Bronchial epithelial cell (primary cell): ENCODE data around the gene SLC43A3. TPM values are rescaled to one million over a fixed set of nuclear protein-coding genes. Genes with fewer than 3 reads are reported as not detected.
"Not testable (repeated sequence)": the region's sequence is repeated elsewhere in the genome, so short reads cannot be mapped to it uniquely, and the experiment has no call there.

Experiments used
- DNase-seq: peaks from one replicate; pipeline ENCODE4 v3.0.0-alpha.2; 2010; ENCODE audit warnings: low read depth
- FAIRE-seq: peaks from 2 replicates; lab custom pipeline; 2011; peaks lifted over from hg19 to GRCh38; lab: Jason Lieb, UNC
- H3K27me3 ChIP-seq: 2 replicates; pipeline ENCODE4 v1.5.1; 2011; ENCODE audit warnings: low read length; ENCODE audit not compliant: control insufficient read depth, insufficient read depth
- H3K36me3 ChIP-seq: 2 replicates; pipeline ENCODE4 v1.5.1; 2011; ENCODE audit warnings: low read length; ENCODE audit not compliant: control insufficient read depth, insufficient read depth
- H3K4me3 ChIP-seq: 2 replicates; pipeline ENCODE4 v1.5.1; 2011; ENCODE audit warnings: mild to moderate bottlenecking, low read depth, low read length, control low read depth
- total RNA-seq: library from RNA; depleted of rRNA; stranded (reverse); fragments of >200 nt; gene quantifications from 2 replicates; pipeline ENCODE4 v1.2.1, GENCODE V29; 2014
- TF ChIP-seq, protein P1 (sequence below): IDR thresholded peaks from 2 replicates; pipeline ENCODE4 v1.5.1; 2011; ENCODE audit warnings: mild to moderate bottlenecking, moderate library complexity, low read length, control low read depth, inconsistent platforms; ENCODE audit not compliant: insufficient read depth, severe bottlenecking

SLC43A3 gene
- total RNA-seq, 1 donor from 2014 or later = 1.8 TPM

- H3K4me3 ChIP-seq = no peak overlapping the region
- TF ChIP-seq, protein P1, sequence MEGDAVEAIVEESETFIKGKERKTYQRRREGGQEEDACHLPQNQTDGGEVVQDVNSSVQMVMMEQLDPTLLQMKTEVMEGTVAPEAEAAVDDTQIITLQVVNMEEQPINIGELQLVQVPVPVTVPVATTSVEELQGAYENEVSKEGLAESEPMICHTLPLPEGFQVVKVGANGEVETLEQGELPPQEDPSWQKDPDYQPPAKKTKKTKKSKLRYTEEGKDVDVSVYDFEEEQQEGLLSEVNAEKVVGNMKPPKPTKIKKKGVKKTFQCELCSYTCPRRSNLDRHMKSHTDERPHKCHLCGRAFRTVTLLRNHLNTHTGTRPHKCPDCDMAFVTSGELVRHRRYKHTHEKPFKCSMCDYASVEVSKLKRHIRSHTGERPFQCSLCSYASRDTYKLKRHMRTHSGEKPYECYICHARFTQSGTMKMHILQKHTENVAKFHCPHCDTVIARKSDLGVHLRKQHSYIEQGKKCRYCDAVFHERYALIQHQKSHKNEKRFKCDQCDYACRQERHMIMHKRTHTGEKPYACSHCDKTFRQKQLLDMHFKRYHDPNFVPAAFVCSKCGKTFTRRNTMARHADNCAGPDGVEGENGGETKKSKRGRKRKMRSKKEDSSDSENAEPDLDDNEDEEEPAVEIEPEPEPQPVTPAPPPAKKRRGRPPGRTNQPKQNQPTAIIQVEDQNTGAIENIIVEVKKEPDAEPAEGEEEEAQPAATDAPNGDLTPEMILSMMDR = no peak
- FAIRE-seq (no peak), DNase-seq (peak; percentile 20)
- H3K36me3 ChIP-seq = peaks cover 3% of the 10 kb centered on the region
- H3K27me3 ChIP-seq = no peaks in the 10 kb centered on the region
These were observed 20.5 kb downstream of the SLC43A3 start for GRCh38 chr11:57406337-57406904.

DNA sequence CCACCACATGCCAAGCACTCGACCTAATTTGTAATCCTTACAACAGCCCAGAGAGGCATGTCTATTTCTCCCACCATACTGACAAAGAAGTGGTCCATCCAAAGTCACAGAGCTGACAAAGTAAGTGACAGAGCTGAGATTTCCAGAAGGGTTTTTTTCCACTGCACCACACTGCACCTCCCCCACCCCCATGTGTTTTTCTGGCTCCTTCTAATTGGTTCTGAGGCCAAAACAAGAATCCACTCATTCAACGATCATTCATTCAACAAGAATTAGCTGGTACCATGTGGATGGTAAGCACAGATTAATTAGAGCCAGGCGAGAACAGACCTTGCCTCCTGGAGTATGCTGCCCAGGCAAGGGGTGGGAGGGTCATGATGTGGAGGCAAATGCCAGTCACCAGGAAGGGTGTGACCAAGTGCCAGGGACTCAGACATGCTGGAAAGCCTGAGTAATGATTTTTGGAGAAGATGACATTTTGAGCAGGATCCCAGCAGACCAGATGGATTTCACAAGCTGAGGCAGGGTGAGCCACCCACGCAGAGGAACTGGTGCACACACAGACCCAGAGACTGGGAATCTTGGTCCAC is 21.6 kb downstream of the SLC43A3 start:
- no peaks in the 10 kb centered on the region for H3K27me3 ChIP-seq
- H3K36me3 ChIP-seq = peaks cover 3% of the 10 kb centered on the region
- H3K4me3 ChIP-seq = no peak overlapping the region
- FAIRE-seq (peak; percentile 58), DNase-seq (peak; percentile 32)
- TF ChIP-seq, protein P1 = no peak

- no peak for FAIRE-seq
- Histone ChIP-seq H3K36me3 (peaks cover 1% of the 10 kb centered on the region), H3K27me3 (no peaks in the 10 kb centered on the region), H3K4me3 (no peak overlapping the region)
- DNase-seq = no peak
- TF ChIP-seq, protein P1 = no peak
These were observed 23.1 kb downstream of the SLC43A3 start for GRCh38 chr11:57403802-57404147.

DNA sequence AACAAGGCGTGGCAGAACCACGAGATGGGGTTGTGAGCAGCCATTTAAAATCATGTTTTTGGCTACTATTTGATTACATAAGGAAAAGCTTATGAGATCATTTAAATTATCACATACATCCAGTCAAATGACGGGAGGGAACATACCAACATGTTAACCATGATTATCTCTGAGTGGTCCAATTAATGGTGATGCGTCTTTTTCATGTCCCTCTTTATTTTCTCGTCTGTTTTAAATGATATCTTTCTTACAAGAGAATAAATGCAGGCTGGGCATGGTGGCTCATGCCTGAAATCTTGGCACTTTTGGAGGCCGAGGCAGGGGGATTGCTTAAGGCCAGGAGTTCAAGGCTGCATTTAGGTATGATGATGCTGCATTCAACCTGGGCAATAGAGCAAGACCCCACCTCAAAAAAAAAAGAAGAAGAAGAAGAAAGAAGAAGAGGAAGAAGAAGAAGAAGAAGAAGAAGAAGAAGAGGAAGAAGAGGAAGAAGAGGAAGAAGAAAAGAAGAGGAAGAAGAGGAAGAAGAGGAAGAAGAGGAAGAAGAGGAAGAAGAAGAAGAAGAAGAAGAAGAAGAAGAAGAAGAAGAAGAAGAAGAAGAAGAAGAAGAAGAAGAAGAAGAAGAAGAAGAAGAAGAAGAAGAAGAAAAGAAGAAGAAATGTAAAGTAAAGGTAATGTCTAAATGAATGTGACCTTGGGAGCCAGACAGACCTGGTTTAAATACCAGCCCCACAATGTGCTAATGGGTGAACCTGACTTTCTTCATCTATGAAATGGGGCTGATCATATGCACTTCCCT is 23.7 kb downstream of the SLC43A3 start:
- FAIRE-seq, DNase-seq, H3K27me3 ChIP-seq, H3K36me3 ChIP-seq, H3K4me3 ChIP-seq: not testable (repeated sequence)

DNA sequence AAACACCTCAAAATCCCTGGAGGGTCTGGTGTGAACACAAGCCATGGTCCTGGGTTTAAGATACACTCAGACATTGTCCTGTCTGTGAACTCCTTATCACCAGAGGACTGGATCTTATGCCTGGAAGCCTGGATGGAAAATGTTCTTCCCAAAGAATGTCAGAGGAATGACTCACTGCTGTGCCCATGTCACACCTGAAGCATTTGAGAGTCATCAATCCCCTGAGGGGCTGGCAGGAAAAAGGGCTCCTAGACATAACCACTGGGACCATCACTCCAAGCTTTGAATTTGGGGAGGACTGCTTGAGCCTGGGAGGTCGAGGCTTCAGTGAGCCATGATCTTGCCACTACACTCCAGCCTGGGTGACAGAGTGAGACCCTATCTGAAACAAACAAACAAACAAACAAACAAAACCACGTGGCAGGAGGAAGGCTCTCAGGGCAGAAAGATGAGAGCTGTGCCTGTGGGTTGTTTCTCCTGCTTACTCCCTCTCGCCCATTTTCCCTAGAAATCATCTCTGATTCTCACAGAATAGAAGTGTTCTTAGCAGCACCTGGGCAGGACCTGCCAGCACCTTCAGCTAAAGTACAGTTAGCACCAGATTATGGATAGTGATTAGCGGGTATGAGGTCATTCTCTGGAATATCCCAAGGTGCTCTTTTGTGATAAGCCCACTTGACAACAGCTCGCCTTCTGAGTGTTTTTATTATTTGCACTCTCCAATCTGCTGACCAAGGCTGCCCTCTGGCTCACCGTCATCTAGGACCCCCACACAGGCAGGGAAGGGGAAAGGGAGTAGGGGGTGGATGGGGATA is 24.5 kb downstream of the SLC43A3 start:
- Histone ChIP-seq H3K27me3 (peaks cover 1% of the 10 kb centered on the region), H3K4me3 (no peak overlapping the region), H3K36me3 (peaks cover 1% of the 10 kb centered on the region)
- no peak for FAIRE-seq
- DNase-seq = peak; percentile 76
- TF ChIP-seq, protein P1 = no peak
